HepG2 (cell line): ENCODE results near the gene NR3C2.

Experiments
- CTCF ChIP-seq: sonication (generic); formaldehyde crosslinking; IDR thresholded peaks from 2 replicates; pipeline ENCODE4 v1.5.0; 2020; ENCODE audit warnings: mild to moderate bottlenecking, missing genetic modification reagents, moderate library complexity
- ETS1 ChIP-seq: sonication (generic); formaldehyde crosslinking; IDR thresholded peaks from 2 replicates; pipeline ENCODE4 v1.4.0; 2020; ENCODE audit warnings: missing genetic modification reagents
- FOXJ3 ChIP-seq: sonication (generic); formaldehyde crosslinking; IDR thresholded peaks from 2 replicates; pipeline ENCODE4 v1.4.0; 2020; ENCODE audit warnings: missing genetic modification reagents, mild to moderate bottlenecking, borderline replicate concordance
- HNRNPUL1 ChIP-seq: fragments of 200-400 bp; formaldehyde crosslinking; IDR thresholded peaks from 2 replicates; pipeline ENCODE4 v1.6.1; 2017; ENCODE audit warnings: low read depth, mild to moderate bottlenecking, low read length, moderate library complexity
- KLF9 ChIP-seq: IDR thresholded peaks from 2 replicates; pipeline ENCODE4 v1.6.1; 2016; ENCODE audit warnings: low read depth
- POLR2AphosphoS5 ChIP-seq: IDR thresholded peaks from 2 replicates; pipeline ENCODE4 v1.6.1; 2012; ENCODE audit warnings: low read depth, low read length
- RAD21 ChIP-seq: fragments of 450-650 bp; formaldehyde crosslinking; IDR thresholded peaks from 2 replicates; pipeline ENCODE4 v1.5.0; 2020; ENCODE audit warnings: mild to moderate bottlenecking
- RXRA ChIP-seq: sonication (generic); formaldehyde crosslinking; IDR thresholded peaks from 2 replicates; pipeline ENCODE4 v1.5.1; 2020; ENCODE audit warnings: missing genetic modification reagents
- SRF ChIP-seq: IDR thresholded peaks from 2 replicates; pipeline ENCODE4 v1.6.1; 2011; ENCODE audit warnings: mild to moderate bottlenecking, low read depth, low read length, moderate library complexity
- ZNF567 ChIP-seq: sonication (generic); formaldehyde crosslinking; IDR thresholded peaks from 2 replicates; pipeline ENCODE4 v1.8.1; 2023; ENCODE audit warnings: mild to moderate bottlenecking, missing genetic modification reagents, borderline replicate concordance
- TF ChIP-seq, protein P1 (sequence below): IDR thresholded peaks from 2 replicates; pipeline ENCODE4 v1.6.1; 2016; ENCODE audit warnings: missing biosample characterization, missing genetic modification reagents, low read depth
- TF ChIP-seq, protein P2 (sequence below): sonication (generic); formaldehyde crosslinking; IDR thresholded peaks from 2 replicates; pipeline ENCODE4 v1.4.0; 2020; ENCODE audit warnings: missing genetic modification reagents, borderline replicate concordance
- TF ChIP-seq, protein P3 (sequence below), 2 experiments: fragments of 450-650 bp in 1 of 2; sonication (generic) in 1 of 2; formaldehyde crosslinking; IDR thresholded peaks; 2 replicates each; pipeline versions ENCODE4 v1.5.0 to v1.8.0; 2020 to 2022; ENCODE audit warnings: mild to moderate bottlenecking in 1 of 2, missing genetic modification reagents in 1 of 2

- TF ChIP-seq, protein P1, sequence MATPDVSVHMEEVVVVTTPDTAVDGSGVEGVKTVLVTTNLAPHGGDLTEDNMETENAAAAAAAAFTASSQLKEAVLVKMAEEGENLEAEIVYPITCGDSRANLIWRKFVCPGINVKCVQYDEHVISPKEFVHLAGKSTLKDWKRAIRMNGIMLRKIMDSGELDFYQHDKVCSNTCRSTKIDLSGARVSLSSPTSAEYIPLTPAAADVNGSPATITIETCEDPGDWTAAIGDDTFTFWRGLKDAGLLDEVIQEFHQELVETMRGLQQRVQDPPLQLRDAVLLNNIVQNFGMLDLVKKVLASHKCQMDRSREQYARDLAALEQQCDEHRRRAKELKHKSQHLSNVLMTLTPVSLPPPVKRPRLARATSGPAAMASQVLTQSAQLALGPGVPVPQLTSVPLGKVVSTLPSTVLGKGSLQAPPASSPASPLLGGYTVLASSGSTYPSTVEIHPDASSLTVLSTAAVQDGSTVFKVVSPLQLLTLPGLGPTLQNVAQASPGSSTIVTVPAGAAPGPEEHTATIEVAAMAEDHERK (CRISPR knock-in tag) = no peak
- no peak for TF ChIP-seq ZNF567 (CRISPR knock-in tag)
- TF ChIP-seq RAD21 = no peak
- no peak for TF ChIP-seq RXRA (CRISPR knock-in tag)
- no peak for TF ChIP-seq FOXJ3 (CRISPR knock-in tag)
- TF ChIP-seq HNRNPUL1 = no peak
- no peak for TF ChIP-seq KLF9 (CRISPR knock-in tag)
- no peak for TF ChIP-seq CTCF
- no peak for TF ChIP-seq SRF
- TF ChIP-seq, protein P2, sequence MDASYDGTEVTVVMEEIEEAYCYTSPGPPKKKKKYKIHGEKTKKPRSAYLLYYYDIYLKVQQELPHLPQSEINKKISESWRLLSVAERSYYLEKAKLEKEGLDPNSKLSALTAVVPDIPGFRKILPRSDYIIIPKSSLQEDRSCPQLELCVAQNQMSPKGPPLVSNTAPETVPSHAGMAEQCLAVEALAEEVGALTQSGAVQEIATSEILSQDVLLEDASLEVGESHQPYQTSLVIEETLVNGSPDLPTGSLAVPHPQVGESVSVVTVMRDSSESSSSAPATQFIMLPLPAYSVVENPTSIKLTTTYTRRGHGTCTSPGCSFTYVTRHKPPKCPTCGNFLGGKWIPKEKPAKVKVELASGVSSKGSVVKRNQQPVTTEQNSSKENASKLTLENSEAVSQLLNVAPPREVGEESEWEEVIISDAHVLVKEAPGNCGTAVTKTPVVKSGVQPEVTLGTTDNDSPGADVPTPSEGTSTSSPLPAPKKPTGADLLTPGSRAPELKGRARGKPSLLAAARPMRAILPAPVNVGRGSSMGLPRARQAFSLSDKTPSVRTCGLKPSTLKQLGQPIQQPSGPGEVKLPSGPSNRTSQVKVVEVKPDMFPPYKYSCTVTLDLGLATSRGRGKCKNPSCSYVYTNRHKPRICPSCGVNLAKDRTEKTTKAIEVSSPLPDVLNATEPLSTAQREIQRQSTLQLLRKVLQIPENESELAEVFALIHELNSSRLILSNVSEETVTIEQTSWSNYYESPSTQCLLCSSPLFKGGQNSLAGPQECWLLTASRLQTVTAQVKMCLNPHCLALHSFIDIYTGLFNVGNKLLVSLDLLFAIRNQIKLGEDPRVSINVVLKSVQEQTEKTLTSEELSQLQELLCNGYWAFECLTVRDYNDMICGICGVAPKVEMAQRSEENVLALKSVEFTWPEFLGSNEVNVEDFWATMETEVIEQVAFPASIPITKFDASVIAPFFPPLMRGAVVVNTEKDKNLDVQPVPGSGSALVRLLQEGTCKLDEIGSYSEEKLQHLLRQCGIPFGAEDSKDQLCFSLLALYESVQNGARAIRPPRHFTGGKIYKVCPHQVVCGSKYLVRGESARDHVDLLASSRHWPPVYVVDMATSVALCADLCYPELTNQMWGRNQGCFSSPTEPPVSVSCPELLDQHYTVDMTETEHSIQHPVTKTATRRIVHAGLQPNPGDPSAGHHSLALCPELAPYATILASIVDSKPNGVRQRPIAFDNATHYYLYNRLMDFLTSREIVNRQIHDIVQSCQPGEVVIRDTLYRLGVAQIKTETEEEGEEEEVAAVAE (CRISPR knock-in tag) = no peak
- TF ChIP-seq POLR2AphosphoS5 = no peak
- TF ChIP-seq, protein P3, sequence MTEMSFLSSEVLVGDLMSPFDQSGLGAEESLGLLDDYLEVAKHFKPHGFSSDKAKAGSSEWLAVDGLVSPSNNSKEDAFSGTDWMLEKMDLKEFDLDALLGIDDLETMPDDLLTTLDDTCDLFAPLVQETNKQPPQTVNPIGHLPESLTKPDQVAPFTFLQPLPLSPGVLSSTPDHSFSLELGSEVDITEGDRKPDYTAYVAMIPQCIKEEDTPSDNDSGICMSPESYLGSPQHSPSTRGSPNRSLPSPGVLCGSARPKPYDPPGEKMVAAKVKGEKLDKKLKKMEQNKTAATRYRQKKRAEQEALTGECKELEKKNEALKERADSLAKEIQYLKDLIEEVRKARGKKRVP (CRISPR knock-in tag; IDR thresholded peaks at IDR 0.05) = no peak
- TF ChIP-seq ETS1 (CRISPR knock-in tag) = no peak
These were observed 61.9 kb downstream of the NR3C2 start for GRCh38 chr4:148380291-148380690.
